Measurements from ENCODE around the gene FYB1. TPM values are rescaled to one million over a fixed set of nuclear protein-coding genes. Genes with fewer than 3 reads are reported as not detected.

Gene FYB1
- total RNA-seq, 1 donor from 2014 or later, result 0.55 TPM

DNA sequence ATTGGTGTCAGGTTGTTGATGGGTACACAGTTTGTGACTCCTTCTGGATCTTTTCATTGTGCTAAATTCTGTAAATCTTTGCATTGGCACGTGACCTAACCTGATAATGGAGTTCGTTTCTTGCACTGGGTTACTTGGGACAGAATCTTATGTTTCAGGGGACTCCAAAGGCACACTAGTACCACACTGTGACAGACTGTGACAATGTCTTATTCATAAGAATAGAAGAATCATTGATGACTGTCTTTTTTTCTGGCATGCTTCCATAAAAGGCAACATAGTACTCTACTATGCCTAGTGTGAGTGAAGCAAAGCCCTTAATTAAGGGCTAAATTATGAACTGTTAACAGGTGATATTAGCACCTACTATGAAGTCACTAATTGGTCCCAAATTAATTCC, 109.8 kb downstream of the FYB1 start:
- Mint-ChIP-seq H3K9me3 (no peaks in the 10 kb centered on the region), H3K4me3 (no peak overlapping the region), H3K36me3 (ENCODE audit: low read depth) (no peaks in the 10 kb centered on the region), H3K27ac (no peak overlapping the region), H3K4me1 (peaks cover 4% of the 10 kb centered on the region), H3K27me3 (no peaks in the 10 kb centered on the region)
- CTCF ChIA-PET, result no interaction called here
- no peak for DNase-seq
- intact Hi-C loops (cut with micrococcal nuclease), result no loop called here
- ATAC-seq (ENCODE audit: low read depth), result no peak
- TF ChIP-seq, protein P1, sequence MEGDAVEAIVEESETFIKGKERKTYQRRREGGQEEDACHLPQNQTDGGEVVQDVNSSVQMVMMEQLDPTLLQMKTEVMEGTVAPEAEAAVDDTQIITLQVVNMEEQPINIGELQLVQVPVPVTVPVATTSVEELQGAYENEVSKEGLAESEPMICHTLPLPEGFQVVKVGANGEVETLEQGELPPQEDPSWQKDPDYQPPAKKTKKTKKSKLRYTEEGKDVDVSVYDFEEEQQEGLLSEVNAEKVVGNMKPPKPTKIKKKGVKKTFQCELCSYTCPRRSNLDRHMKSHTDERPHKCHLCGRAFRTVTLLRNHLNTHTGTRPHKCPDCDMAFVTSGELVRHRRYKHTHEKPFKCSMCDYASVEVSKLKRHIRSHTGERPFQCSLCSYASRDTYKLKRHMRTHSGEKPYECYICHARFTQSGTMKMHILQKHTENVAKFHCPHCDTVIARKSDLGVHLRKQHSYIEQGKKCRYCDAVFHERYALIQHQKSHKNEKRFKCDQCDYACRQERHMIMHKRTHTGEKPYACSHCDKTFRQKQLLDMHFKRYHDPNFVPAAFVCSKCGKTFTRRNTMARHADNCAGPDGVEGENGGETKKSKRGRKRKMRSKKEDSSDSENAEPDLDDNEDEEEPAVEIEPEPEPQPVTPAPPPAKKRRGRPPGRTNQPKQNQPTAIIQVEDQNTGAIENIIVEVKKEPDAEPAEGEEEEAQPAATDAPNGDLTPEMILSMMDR (IDR thresholded peaks at IDR 0.05), result no peak
- POLR2A ChIA-PET, result no interaction called here

DNA sequence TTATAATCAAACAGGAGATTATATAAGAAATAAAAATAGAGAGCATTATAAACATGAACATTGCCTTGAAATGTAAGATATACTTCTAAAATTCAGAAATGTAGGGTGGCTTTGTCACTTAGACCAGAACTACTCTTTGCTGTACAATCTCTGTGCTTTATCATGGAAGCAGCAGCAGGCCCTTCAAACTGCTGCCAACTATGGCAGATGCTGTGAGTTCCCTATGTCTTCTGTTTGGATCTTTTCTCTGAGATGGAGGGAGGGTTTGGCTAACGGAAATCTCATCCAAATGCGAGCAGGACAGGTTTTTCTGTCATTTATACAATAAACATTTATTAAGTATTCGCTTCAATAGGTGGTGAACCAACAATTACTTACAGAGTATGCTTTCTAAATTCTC, 110.4 kb downstream of the FYB1 start:
- Mint-ChIP-seq H3K27me3 (no peaks in the 10 kb centered on the region), H3K9me3 (no peaks in the 10 kb centered on the region), H3K36me3 (ENCODE audit: low read depth) (no peaks in the 10 kb centered on the region), H3K27ac (no peak overlapping the region), H3K4me1 (peaks cover 4% of the 10 kb centered on the region), H3K4me3 (no peak overlapping the region)
- intact Hi-C loops (cut with micrococcal nuclease), result no loop called here
- ChIA-PET POLR2A (no interaction called here), CTCF (interaction anchor here (0.6 kb wide), 1 partner anchor 155 kb away, joined by 3 read pairs; no protein-coding TSS in a partner anchor)
- DNase-seq (no peak), ATAC-seq (ENCODE audit: low read depth) (no peak)
- TF ChIP-seq, protein P1 (IDR thresholded peaks at IDR 0.05), result no peak

DNA sequence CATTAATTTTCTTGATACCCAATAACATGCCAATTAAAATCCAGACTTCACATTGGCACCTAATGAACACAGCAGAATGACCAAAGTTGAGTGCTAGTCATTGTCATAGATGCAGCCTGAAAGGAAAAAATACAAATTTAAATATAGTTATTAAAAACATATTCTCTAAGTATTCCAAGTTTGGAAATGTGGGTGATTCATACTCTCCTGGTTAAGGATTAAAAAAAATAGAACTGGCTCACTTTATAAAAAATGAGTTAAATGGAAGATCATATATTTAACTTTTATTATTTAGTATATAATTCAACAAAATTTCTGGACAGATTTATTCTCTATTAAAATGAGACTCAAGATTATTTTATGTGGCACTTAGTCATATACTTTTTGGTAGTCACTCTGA, 112.0 kb downstream of the FYB1 start:
- intact Hi-C loops (cut with micrococcal nuclease), result no loop called here
- no peaks in the 10 kb centered on the region for H3K36me3 Mint-ChIP-seq (ENCODE audit: low read depth)
- CTCF ChIA-PET, result no interaction called here

DNA sequence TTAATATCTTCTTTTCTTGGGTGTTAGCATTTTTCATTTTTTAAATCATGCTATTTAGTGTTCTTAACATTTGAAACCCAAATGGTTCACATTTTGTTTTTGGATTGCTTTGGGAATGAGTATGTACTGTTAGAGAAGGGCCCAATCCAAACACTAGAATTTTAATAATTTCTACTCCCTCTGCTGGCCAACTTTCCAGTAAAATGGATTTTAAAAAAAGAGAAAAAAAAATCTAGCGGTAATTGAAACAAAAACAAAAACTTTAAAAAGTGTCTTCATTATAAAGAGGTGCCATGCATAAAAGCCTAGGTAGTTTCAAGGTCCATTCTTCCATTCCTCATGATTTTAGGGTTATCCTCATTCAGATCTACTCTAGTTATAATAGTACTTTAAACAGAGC, 113.0 kb downstream of the FYB1 start:
- POLR2A ChIA-PET, result no interaction called here
- H3K27ac Mint-ChIP-seq, result no peak overlapping the region
- H3K9me3 Mint-ChIP-seq, result no peaks in the 10 kb centered on the region
- CTCF ChIA-PET, result no interaction called here
- TF ChIP-seq, protein P1 (IDR thresholded peaks at IDR 0.05), result no peak
- peaks cover 4% of the 10 kb centered on the region for H3K4me1 Mint-ChIP-seq
- DNase-seq (no peak), ATAC-seq (ENCODE audit: low read depth) (no peak)
- H3K4me3 Mint-ChIP-seq, result no peak overlapping the region
- intact Hi-C loops (cut with micrococcal nuclease), result loop anchor here (1.0 kb wide), 3 partner anchors 101 to 665 kb away; no protein-coding TSS in a partner anchor
- no peaks in the 10 kb centered on the region for H3K27me3 Mint-ChIP-seq
- no peaks in the 10 kb centered on the region for H3K36me3 Mint-ChIP-seq (ENCODE audit: low read depth)

More for the DNA sequence above, 112.0 kb downstream of the FYB1 start:
- Mint-ChIP-seq H3K4me3 (no peak overlapping the region), H3K9me3 (no peaks in the 10 kb centered on the region), H3K27me3 (no peaks in the 10 kb centered on the region), H3K27ac (no peak overlapping the region), H3K4me1 (peaks cover 4% of the 10 kb centered on the region)
- DNase-seq (no peak), ATAC-seq (ENCODE audit: low read depth) (no peak)
- TF ChIP-seq, protein P1 (IDR thresholded peaks at IDR 0.05), result no peak
- POLR2A ChIA-PET, result no interaction called here

DNA sequence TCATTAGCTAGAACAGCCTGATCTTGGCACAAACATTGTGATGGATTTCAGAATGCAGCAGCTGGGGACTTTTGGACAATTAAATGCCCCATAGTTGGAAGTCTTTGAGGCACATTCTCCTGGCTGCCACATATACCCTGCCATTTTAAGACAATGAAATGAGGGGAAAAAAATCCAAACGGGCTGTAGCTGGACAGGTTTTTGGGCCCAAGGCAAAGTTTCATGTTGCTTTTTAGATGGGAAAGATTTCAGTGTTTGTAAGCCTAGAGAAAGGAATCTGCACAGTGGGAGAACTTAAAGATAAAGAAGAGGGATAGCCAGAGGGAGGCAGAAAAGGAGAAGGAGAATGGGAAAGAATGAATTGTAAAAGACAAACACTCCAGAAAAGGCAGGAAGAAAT, 115.1 kb downstream of the FYB1 start:
- H3K36me3 Mint-ChIP-seq (ENCODE audit: low read depth), result no peaks in the 10 kb centered on the region
- CTCF ChIA-PET, result no interaction called here
- DNase-seq, result no peak
- ATAC-seq (ENCODE audit: low read depth), result no peak
- POLR2A ChIA-PET, result no interaction called here
- intact Hi-C loops (cut with micrococcal nuclease), result no loop called here
- H3K27me3 Mint-ChIP-seq, result no peaks in the 10 kb centered on the region
- no peaks in the 10 kb centered on the region for H3K9me3 Mint-ChIP-seq
- H3K27ac Mint-ChIP-seq, result no peak overlapping the region
- TF ChIP-seq, protein P1 (IDR thresholded peaks at IDR 0.05), result no peak
- H3K4me3 Mint-ChIP-seq, result no peak overlapping the region
- peaks cover 4% of the 10 kb centered on the region for H3K4me1 Mint-ChIP-seq
